ENCODE measurements around the gene PNLIPRP2.

Gene PNLIPRP2

GRCh38 chr10:116683166-116683565 lies 62.4 kb downstream of the PNLIPRP2 start:
- no peak for TF ChIP-seq CTCF (IDR thresholded peaks at IDR 0.05; ENCODE audit: low read depth, low read length)
- DNase-seq (ENCODE audit: extremely low read depth, low read depth), result no peak

- TF ChIP-seq CTCF (IDR thresholded peaks at IDR 0.05; ENCODE audit: low read depth, low read length), result no peak
These were observed 63.1 kb downstream of the PNLIPRP2 start for GRCh38 chr10:116683821-116684220.

GRCh38 chr10:116684781-116685180 lies 64.0 kb downstream of the PNLIPRP2 start:
- no peak for DNase-seq (ENCODE audit: extremely low read depth, low read depth)
- TF ChIP-seq CTCF (IDR thresholded peaks at IDR 0.05; ENCODE audit: low read depth, low read length), result no peak

More at GRCh38 chr10:116683821-116684220, 63.1 kb downstream of the PNLIPRP2 start:
- no peak for DNase-seq (ENCODE audit: extremely low read depth, low read depth)

- DNase-seq (ENCODE audit: extremely low read depth, low read depth), result no peak
- no peak for TF ChIP-seq CTCF (IDR thresholded peaks at IDR 0.05; ENCODE audit: low read depth, low read length)
These were observed 65.1 kb downstream of the PNLIPRP2 start for GRCh38 chr10:116685807-116686206.

- no peak for DNase-seq (ENCODE audit: extremely low read depth, low read depth)
- TF ChIP-seq CTCF (IDR thresholded peaks at IDR 0.05; ENCODE audit: low read depth, low read length), result no peak
These were observed 65.9 kb downstream of the PNLIPRP2 start for GRCh38 chr10:116686632-116687031.

GRCh38 chr10:116687633-116688032 lies 66.9 kb downstream of the PNLIPRP2 start:
- no peak for DNase-seq (ENCODE audit: extremely low read depth, low read depth)
- TF ChIP-seq CTCF (IDR thresholded peaks at IDR 0.05; ENCODE audit: low read depth, low read length), result no peak

- no peak for DNase-seq (ENCODE audit: extremely low read depth, low read depth)
- no peak for TF ChIP-seq CTCF (IDR thresholded peaks at IDR 0.05; ENCODE audit: low read depth, low read length)
These were observed 67.5 kb downstream of the PNLIPRP2 start for GRCh38 chr10:116688241-116688711.

Data from AG09319 (cell line).